Measurements from ENCODE around the gene PLCH2. TPM values are rescaled to one million over a fixed set of nuclear protein-coding genes. Genes with fewer than 3 reads are reported as not detected.

Gene PLCH2
- total and polyA plus RNA-seq, 2 donors (not counting 3 experiments of a cell fraction or from before 2014, with no cell fraction given), result 0.19 to 0.31 TPM

DNA sequence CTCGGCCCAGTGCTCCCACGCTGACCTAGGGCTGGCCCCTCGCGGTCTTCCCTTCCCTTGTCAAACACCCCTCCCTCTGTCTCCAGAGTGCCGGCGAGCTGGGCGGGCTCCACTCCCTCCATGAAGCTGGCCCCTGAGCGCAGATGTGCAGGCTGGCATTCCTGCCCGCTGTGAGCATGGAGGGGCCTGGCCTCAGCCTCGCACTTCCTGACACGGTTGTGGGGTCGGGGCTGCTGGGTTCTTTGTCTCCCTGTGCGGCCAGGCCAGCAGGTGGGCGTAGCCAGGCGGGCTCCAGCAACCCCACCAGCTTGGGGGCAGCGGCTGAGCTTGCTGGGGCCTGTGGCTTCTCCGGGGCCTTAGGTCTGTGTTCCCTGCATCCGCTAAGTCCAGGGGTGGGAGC is 49.5 kb upstream of the PLCH2 start:
- CTCF ChIA-PET, result interaction anchor here (1.3 kb wide), 1 partner anchor 252 kb away, joined by 3 read pairs; no protein-coding TSS in a partner anchor

More for the DNA sequence above, 49.5 kb upstream of the PLCH2 start:
- DNase-seq (ENCODE audit: low read depth, low spot score), result no peak
- Histone ChIP-seq H3K36me3 (ENCODE audit: control insufficient read depth in 2 of 2, extremely low read depth in 1 of 2, insufficient read depth in 2 of 2, low read length in 2 of 2) (no peaks in the 10 kb centered on the region), H3K27ac (ENCODE audit: insufficient read depth, low read depth, low read length) (no peak overlapping the region), H3K9me1 (replicated peaks; ENCODE audit: control insufficient read depth, extremely low read depth, insufficient read depth, low read length) (no peaks in the 10 kb centered on the region), H3K27me3 (ENCODE audit: control insufficient read depth in 2 of 2, insufficient read depth in 2 of 2, low read length in 2 of 2) (no peaks in the 10 kb centered on the region), H3K4me3 (replicated peaks in 1 of 3; ENCODE audit: insufficient read depth in 1 of 3, low read depth in 1 of 3, low read length in 3 of 3) (no peak overlapping the region), H3K4me2 (ENCODE audit: insufficient read depth, low read length) (no peak overlapping the region), H3K79me2 (ENCODE audit: control insufficient read depth, insufficient read depth, low read length) (no peaks in the 10 kb centered on the region), H3K4me1 (ENCODE audit: control insufficient read depth, extremely low read depth, insufficient read depth, low read length) (no peaks in the 10 kb centered on the region), H4K20me1 (replicated peaks; ENCODE audit: control insufficient read depth, extremely low read depth, insufficient read depth, low read length) (no peaks in the 10 kb centered on the region), H3K9me3 (replicated peaks; ENCODE audit: control insufficient read depth, insufficient read depth, low read length) (no peaks in the 10 kb centered on the region), H3K9ac (replicated peaks; ENCODE audit: extremely low read depth, insufficient read depth, low read length) (no peak overlapping the region), H2AFZ (ENCODE audit: low read depth, low read length) (no peak overlapping the region)
- FAIRE-seq, result no peak
- no peak for TF ChIP-seq CTCF (IDR thresholded peaks at IDR 0.05; ENCODE audit: extremely low read depth in 1 of 2, insufficient read depth in 1 of 2, low read depth in 1 of 2, low read length in 2 of 2)
- TF ChIP-seq MAX (IDR thresholded peaks at IDR 0.05; ENCODE audit: insufficient read depth, insufficient read length), result no peak
- no peak for TF ChIP-seq POLR2A (IDR thresholded peaks at IDR 0.05; ENCODE audit: low read depth, low read length)
- no peak for TF ChIP-seq MYC (IDR thresholded peaks at IDR 0.05; ENCODE audit: low read depth, low read length)
- no peak for TF ChIP-seq FOS (IDR thresholded peaks at IDR 0.05; ENCODE audit: borderline replicate concordance, insufficient read depth, low read length)
- no peak for TF ChIP-seq GATA2 (IDR thresholded peaks at IDR 0.05; ENCODE audit: insufficient read depth, insufficient read length, low read depth, low read length)
- no peak for TF ChIP-seq JUN (IDR thresholded peaks at IDR 0.05; ENCODE audit: borderline replicate concordance, insufficient read depth, insufficient read length, low read depth)
- TF ChIP-seq EZH2 (IDR thresholded peaks at IDR 0.05; ENCODE audit: borderline replicate concordance, low read depth, low read length, severe bottlenecking), result no peak
- TF ChIP-seq POLR2AphosphoS5 (IDR thresholded peaks at IDR 0.05; ENCODE audit: insufficient read depth, low read depth, low read length), result no peak
- intact Hi-C loops (cut with micrococcal nuclease), result no loop called here
- dilution Hi-C loops (cut with MboI; ENCODE audit: extremely low pct_ligation_motif_present, low sequenced_read_pairs), result no loop called here
- POLR2A ChIA-PET, result no interaction called here
- BruUV-seq (replicated peaks), result no TSS peak

Measured in endothelial cell of umbilical vein (primary cell).